Stimulated activated CD4-positive, alpha-beta T cell treated with anti-CD3 and anti-CD28 coated beads, Interleukin-4, amount 100 ng/mL, for 1 hour (primary cell): Measurements from ENCODE around the gene ASNSD1.

Source experiments
- DNase-seq: peaks from one replicate; pipeline ENCODE4 v3.0.0-alpha.2; 2020

ASNSD1 gene

DNA sequence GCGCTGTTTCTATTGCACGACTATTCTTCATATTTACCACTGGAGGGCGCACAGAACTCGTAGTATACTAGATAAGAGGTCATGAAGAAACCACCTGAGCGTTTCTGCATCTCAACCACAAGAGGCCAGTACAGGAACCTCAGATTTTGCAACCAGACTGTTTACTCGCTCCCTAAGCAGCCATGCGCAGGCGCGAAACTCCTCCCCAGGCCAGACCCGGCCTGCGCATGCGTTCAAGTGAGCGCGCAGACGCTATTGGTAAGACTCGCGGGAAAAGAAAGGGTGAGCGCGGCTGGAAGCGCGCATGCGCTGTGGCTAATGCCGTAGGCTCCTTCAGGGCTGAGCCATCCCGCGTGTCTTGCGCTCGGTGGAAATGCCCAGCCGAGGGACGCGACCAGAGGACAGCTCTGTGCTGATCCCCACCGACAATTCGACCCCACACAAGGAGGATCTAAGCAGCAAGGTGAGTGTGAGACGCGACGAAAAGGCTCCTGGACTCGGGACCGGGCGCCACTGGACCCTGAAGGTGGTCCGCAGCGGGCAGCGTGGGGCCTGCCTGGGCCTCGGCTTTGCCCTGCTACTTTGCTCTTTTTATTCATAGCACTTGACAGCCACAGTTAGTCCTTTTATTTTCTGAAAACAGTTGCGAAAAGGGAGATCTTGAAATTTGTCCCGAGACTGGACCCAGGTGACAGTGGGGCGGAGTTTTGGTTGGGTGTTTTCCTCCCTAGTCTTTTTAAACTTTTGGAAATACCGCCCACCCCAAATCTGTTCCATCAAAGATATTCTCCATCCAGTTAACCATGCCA is at the start of gene ASNSD1:
ASNSD1 (plus strand) TSS at position 312 of the 809 bp plus-strand sequence. CDS start 4,674 bp downstream, outside the sequence.
- peak; percentile 99 for DNase-seq

DNA sequence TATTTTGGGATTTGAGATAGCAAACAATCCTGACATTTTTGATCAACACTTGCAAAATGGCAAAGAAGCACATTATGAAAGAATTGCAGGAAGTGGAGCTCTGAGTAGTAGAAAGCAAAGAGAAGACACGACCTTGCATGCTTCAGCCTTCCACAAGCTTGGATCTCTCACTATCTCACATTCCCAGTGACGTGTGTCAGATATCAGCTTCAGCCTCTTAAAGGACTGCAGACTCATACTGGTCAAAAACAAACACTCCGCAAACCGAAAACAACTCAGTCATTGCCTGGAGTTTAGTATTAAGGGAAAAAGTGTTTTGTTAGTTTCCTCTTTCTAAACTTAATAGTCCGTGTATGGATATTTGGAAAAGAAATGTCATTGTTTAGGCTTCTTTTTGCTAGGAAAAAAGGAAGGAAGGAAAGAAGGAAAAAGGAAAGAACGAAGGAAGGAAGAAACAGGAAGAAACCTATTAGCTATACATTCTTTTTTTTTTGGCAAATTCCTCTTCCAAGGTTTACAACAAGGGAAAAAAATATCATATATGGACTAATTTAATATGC is 48.1 kb upstream of the ASNSD1 start:
- DNase-seq = no peak

DNA sequence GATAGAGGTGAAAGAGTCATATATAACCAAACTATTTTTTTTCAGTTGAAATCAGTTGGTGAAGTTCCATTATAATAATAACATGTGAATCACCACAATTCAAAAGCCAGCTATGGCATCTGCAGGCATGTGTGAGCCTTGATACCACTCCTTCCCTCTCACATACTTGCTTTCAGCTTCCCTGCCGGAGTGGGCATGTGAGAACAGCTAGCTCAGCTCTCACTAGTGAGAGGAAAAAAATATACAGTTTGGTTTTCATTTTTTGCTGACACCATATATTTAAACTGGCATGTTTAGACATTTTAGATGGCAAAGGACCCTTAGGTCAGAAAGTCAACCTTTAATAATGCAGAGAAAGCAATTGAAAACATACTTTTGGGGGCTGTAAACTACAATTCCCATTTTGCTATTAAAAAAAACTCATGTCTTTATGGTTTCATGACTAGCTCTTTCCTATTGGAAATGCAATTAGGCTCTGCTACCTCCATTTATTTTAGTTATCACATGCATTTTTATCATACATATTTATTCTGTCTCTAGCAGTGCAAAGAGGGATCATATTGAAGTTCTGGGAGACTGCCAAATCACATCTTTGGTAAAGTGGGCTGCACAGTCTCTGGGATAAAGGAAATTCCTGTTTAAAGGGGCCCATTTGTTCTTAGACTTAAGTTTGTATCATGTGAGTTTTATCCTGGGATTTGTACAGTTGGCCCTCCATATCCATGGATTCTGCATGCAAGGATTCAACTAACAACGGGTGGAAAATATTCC is 47.4 kb upstream of the ASNSD1 start:
- DNase-seq = no peak

DNA sequence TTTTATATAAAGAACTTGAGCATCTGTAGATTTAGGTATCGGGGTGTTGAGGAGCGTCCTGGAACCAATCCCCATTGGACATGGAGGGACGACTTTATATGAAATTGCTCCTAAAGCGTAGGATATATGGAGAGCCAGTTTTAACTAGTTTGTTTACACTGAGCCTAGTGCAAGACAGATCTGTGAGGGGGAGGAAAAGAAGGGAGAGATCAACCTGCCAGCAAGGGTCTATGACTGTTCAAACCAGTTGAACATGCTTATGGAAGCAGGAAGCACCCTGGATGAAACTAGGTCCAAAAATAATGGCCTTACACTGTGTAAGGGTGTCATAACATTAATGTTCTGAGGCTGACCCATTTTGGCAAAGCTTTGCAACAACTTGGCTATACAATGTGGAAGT is 46.7 kb upstream of the ASNSD1 start:
- no peak for DNase-seq

DNA sequence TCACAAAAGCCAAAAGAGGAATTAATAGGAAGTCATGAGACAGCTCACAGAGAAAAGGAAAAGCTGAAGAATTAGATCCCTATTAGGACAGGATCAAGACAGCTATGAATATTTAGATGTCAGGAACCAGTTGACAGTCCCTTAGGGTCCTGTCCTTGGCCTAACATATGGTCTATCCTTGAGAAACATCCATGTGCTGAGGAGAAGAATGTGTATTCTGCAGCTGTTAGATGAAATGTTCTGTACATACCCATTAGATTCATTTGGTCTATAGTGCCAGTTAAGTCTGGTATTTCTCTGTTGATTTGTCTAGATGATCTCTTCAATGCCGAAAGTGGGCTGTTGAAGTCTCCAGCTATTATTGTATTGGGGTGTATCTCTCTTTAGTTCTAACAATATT is 43.1 kb upstream of the ASNSD1 start:
- no peak for DNase-seq

DNA sequence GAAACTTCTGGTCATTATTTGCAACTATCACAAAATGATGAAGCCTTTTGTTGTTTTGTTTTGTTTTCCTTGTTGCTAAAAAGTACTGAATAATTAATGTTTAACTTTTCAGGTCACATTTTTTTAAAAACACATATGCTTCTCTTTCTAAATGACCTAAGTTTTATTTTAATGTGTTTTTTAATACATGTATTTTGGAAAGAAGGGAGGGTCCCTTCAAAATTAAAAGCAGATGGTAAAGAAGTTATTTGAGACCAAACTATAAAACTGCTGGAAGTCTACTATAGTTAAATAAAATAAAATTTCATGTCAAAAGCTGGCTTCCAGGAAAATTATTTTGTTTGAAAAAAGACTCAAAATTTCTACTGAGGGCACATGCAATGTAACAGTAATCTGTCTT is 39.5 kb upstream of the ASNSD1 start:
- DNase-seq = no peak

DNA sequence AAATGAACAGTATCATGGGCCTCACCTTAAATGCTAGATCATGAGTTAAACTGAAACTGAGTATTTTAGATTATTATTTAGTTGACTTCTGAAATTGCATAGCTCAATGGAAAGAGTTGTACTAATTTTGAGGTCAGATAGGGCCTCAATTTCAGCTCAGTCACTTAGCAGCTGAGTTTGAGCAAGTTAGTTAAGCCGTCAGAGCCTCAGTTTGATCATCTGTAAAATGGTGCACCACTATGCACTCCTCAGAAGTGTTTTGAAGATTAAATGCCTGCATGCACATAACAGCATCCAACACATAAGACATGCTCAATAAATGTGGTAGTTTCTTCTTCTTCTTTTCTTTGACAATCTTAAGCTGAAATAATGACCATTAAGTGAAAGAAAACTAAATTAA is 38.2 kb upstream of the ASNSD1 start:
- no peak for DNase-seq

DNA sequence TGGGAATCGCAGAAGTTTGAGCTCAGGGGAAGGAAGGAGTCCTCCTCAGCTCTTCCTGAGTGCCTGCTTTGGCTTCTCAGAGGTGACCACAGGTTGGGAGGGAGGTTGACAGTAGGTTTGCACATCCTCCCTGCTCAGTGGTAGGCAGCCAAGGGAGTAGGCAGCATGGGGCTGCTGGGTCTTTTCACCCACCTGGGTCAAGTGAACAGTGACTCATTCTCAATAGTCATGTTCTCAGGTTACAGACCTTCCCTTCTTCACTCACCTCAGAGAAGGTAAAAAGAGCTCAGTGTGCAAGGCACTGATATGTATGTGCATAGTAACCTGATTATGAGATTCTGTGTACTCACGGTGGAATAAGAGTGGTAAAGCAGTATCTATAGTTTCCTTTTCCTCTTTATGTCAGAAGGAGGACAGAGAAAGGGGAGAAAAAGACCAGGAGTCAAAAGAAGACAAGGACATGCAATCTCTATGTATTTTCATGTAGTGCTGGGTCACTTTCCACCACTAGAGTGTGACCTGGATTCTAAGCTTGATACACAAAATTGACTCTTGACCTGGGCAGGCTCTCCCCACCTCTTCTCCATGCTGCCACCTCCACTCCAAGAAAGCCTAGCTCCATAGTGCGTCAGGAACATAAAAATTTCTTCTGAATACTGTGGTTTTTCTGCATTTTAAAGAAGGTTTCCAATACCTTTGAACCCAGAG is 36.5 kb upstream of the ASNSD1 start:
- DNase-seq = no peak

DNA sequence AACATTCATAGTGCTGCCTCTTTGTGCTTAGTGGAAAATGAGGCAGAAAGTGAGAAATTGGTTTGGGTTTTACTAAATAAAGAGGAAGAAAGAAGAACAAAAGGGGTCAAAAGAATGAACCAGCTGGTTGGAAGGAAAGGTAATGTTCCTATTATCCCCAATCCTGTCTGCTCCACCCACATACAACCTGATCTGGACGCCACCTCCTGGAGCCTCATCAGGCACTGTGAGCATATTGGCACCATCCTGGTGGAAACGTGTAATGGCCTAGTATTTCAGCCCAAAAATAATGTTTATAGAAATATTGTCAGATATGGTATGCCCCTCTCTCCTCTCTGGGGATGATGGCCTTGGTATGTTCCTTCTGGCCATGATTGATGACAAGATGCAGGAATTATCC is 35.6 kb upstream of the ASNSD1 start:
- DNase-seq = no peak

DNA sequence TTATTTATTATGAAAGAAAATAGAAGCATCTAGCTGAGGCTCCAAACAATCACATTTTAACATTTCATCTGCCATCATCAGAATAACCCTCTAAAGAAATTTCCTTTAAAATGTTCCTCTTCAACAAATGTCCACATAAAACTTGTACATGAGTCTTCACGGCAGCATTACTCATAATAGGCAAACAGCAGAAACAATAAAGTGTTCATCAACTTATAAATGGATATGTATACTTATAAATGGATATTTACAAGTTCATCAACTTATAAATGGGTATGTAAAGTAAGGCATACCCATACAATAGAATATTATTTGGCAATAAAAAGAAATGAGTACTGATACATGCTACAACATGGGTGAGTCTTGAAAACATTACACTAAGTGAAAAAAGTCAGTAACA is 33.5 kb upstream of the ASNSD1 start:
- DNase-seq = no peak

DNA sequence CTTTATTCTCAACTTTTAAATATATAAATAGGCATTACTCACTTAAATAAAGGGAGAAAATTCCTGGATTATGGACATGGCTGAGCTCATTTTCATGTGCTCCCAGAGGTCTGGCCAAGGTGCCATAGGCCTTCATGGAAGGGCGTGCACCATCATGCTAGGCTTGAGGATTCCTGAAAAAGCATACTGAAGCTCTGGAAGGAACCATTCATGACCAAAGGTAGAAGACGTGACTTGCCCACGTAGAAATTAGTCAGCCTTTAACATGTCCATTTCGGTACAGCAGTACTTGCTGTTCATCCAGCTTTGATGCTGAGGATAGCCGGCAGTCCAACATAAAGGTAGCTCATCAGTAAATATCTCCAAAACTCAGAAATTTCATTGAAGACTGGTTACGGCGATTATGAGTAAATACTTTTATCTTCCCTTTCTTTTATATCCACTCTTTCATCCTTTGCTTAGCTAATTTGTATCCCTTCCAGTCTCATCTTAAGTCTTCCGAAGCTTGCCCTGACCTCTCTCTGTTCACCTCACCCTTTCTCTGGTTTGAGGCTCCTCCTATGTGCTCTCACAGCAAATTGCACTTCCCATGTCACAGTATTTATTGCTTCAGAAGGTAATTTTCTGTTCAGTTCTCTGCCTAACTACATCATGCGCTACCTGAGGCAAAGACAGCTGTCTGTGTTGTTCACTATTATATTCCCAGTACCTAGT is 32.3 kb upstream of the ASNSD1 start:
- DNase-seq = no peak

DNA sequence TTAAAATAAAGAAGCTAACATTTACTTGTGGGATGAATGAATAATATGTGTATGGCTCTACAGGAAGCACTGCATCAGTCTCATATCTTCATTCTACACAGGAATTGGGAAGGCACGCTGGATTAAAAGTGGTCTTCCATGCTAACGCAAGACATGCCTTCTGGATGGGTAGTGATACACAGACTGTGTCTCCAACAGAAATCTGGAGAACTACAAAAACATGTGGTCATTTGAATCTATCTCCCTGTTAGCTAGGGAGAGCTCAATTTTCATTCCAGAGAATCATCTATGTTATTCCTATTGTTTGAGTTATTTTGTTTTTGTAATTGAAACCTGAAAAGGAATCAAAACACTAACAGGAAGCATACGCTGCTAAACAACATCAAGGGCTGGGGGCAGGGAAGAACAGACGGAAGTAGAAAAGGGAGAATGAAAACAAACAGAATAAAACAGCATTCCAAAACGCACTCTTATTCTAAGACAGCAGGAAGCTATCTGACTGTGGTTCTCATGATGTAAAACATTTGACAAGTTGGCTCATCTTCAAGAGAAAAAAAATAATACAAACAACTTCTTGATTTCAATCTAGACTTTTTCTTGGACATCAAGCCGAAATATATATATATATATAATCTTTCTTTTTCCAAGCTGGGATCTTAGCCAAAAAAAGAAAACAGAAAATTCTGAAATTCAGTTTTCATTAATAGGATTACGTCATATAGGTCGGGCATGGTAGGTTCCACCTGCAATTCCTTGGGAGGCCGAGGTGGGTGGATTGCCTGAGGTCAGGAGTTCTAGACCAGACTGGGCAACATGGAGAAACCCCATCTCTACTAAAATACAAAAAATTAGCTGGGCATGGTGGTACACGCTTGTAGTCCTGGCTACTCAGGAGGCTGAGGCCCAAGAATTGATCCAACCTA is 31.5 kb upstream of the ASNSD1 start:
- DNase-seq = no peak

DNA sequence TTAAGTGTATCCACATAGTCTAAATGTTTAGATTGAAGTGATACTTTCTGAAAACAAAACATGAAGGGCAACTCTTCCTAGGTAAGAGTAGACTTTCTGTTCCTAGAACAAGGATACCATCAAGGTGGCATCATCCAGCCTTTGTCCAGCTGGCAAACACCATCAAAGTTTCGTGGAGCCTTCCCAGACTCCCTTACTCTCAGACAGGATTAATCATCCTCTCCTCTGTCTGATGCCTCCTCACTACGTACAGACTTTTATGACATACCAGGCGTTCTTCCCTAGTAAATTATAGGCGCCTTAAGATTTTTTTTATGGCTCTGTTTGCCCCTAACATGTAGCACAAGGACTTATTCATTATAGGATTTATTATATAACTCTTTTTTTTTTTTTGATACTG is 29.4 kb upstream of the ASNSD1 start:
- no peak for DNase-seq

DNA sequence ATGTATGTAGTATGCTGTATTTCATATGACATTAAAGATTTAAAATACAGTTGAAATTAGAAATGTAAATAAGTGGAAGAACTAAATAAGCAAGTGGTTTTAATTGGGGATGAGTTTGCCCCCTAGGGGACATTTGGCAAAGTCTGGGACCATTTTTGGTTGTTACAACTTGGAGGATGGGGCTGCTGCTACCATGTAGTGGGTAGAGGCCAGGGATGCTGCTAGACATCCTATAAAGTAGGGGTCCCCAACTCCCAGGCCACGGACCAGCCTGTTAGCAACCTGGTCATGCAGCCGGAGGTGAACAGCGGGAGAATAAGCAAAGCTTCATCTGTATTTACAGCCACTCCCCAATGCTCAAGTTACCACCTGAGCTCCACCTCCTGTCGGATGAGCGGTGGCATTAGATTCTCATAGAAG is 27.9 kb upstream of the ASNSD1 start:
- DNase-seq = no peak

DNA sequence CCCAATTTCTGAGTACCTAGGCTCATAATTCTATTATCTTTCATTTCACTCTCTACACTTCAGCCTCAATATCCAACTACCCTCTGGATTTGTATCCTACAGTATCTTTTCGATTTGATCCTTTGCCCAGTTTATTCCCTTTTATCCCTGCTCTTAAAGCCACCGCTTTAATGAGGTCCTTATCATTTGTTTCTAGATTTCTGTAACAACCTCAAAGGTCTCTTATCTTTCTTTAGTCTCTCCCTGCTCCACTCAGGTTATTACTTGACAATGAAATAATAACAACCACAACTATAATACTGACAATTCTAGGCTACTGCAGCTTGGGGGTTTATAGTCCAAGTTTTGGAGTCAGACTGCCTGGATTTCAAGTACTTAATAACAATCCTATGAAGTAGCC is 25.9 kb upstream of the ASNSD1 start:
- DNase-seq = no peak

DNA sequence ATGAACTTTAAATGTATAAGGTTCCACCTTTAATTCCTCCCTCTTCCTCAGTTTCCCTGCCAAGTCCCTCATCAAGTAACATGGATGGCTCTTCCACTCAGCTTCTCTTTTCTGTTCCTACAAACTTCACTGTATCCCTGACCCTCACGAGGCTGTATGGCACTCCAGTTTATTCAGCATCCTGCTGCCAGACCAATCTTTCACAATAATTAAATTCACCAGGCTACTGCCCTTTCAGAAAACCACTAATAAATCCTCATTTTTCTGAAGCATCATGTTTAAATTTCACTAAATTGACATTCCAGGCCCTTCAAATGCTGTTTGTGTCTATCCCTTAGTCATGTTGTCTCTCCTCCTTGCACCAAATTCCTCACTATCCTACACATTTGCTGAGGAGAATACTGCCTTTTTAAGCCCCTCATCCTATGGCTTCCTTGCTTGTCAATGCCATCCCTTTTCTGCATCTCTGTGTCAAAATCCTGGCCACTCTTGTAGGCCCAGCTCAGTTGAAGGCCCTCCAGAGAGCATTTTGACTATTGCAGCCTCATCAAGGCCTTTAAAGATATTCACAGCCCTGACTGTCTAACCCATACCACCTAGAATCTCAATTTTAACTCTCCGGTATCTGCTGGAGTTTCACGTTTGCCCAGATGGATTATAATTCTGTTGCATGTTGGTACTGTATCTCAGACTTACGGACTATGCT is 22.8 kb upstream of the ASNSD1 start:
- no peak for DNase-seq

DNA sequence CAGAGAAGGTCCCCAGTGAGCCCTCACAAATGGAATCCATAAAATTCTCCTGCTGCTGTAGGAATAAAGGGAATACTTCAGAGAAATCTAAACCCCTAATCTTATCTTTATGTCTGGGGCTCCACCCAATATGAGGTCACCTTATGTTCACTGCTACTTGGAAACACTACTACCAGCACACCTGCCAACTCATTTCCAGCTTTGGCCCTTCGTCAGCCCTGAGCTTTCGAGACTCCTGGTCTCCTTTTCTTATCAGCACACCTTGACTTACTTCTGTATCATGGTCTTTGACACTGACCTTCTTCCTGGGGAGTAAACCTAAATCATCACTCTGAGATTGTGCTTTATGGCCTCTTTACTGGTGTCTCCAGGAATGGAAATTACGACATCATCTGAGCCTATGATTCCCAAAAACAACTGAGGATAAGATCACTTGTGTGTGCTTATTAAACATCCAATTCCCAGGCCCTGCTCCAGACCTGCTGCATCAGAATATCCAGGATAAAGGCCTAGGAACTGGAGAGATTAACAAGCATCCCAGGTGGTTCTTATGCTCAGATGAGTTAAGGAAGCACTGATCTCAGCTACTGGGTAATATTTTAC is 22.2 kb upstream of the ASNSD1 start:
- DNase-seq = no peak

DNA sequence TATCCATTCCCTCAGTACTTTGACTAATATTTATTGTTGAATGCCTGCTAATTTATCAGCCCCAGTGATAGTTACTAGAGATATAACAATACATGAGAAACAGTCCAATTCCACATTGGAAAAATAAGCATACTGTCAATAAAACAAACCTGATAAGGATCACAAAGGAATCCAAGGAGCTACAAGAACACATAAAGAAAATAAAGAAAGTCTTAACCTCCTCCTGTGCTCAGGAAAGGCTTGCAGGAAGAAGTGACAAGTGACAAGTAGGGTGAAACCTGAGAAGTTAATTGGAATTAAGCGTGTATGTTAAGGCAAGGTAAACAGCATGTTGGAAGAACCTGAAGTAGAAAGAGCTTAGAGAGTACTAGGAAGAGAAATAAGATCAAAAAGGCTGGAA is 20.3 kb upstream of the ASNSD1 start:
- DNase-seq = no peak

DNA sequence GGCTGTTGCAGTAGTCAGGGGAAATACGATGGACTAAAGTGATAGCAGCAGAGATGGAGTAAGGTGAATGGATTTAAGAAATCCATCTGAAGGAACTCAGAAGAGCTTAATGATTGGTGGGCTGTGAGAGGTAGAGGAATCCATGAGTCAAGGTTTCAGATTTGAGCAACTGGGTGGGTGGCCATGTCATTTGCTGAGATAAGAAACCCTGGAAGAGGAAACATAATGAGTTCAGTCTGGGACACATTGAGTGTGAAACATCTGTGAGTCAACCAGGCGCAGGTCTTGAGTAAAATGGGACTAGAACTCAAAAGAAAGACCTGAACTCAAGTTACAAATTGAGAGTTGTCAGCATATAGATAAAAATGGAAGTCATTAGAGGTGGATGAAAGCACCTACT is 19.7 kb upstream of the ASNSD1 start:
- no peak for DNase-seq

DNA sequence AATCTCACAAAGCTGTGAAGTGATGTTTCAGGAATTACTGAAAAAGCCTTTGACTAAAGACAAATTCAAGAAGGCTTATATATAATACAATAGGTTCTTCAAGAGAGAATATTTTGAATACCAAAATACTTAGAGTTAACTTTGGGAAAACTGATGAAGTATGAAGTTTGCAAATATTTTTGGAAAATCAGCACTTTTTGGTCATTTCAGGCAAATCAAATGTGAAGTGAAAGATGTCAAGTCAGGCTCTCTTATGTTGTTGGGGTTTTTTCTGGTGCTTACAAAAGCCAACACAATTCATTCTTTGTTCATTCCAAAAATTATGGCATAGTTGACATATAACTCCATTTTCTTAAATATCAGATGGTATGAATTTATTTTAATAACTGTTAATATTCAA is 14.7 kb upstream of the ASNSD1 start:
- DNase-seq = no peak
